ENCODE measurements around the gene SPEF2. TPM values are rescaled to one million over a fixed set of nuclear protein-coding genes. Genes with fewer than 3 reads are reported as not detected.

Gene SPEF2
- total and polyA plus RNA-seq, 2 of the 13 experiments (the other 11 are each of a cell fraction or from before 2014, with no cell fraction given), result 1.5 to 2.3 TPM

- ATAC-seq, result no peak
- TF ChIP-seq CENPBD1 (CRISPR knock-in tag; IDR thresholded peaks at IDR 0.05; ENCODE audit: borderline replicate concordance, low read depth) (no peak), ZNF782 (CRISPR knock-in tag; IDR thresholded peaks at IDR 0.05; ENCODE audit: borderline replicate concordance) (no peak), ZNF512B (CRISPR knock-in tag; IDR thresholded peaks at IDR 0.05; ENCODE audit: borderline replicate concordance) (no peak), TAF15 (IDR thresholded peaks at IDR 0.05; ENCODE audit: low read depth, low read length, poor library complexity, severe bottlenecking) (no peak)
- 0% methylated on average over 1 of the region's 1 CpG for WGBS (ENCODE audit: low lambda C conversion rate)
These were observed 42.1 kb upstream of the SPEF2 start for GRCh38 chr5:35575578-35575977.

GRCh38 chr5:35587419-35587818 is 30.2 kb upstream of the SPEF2 start:
- ChIA-PET POLR2A (no interaction called here), CTCF (ENCODE audit: low intra/inter-chr PET ratio, low total read pairs) (no interaction called here)
- in situ Hi-C loops (cut with HindIII; ENCODE audit: extremely low pct_ligation_motif_present, low pct_unique_long_range_greater_than_20kb), result no loop called here
- H3K4me3 ChIP-seq (replicated peaks in 1 of 3; ENCODE audit: insufficient read depth in 1 of 3, low read depth in 2 of 3, low read length in 3 of 3), result no peak overlapping the region
- WGBS (ENCODE audit: low lambda C conversion rate), result 0% methylated on average over 2 of the region's 2 CpGs
- H3K9ac ChIP-seq (ENCODE audit: insufficient read depth, low read depth, low read length), result no peak overlapping the region
- intact Hi-C loops (cut with micrococcal nuclease; ENCODE audit: unreplicated experiment), result no loop called here
- no peak overlapping the region for H3K27ac ChIP-seq (ENCODE audit: extremely low read length, insufficient read depth, low read length)
- H3K4me2 ChIP-seq (ENCODE audit: low read depth, low read length), result no peak overlapping the region
- FAIRE-seq (no peak), ATAC-seq (no peak), DNase-seq (ENCODE audit: low spot score) (no peak)
- no peaks in the 10 kb centered on the region for H3K4me1 ChIP-seq (ENCODE audit: insufficient read depth, low read length)
- H3K27me3 ChIP-seq (ENCODE audit: control insufficient read depth in 1 of 2, insufficient read depth in 2 of 2, low read length in 2 of 2), result no peaks in the 10 kb centered on the region
- no peak overlapping the region for H2AFZ ChIP-seq (ENCODE audit: low read length)
- no peaks in the 10 kb centered on the region for H3K9me3 ChIP-seq (ENCODE audit: low read length)
- H4K20me1 ChIP-seq (ENCODE audit: insufficient read depth, low read length), result no peaks in the 10 kb centered on the region
- H3K79me2 ChIP-seq (ENCODE audit: insufficient read depth, low read length), result no peaks in the 10 kb centered on the region
- no peaks in the 10 kb centered on the region for H3K36me3 ChIP-seq (replicated peaks in 1 of 2; ENCODE audit: control insufficient read depth in 1 of 2, insufficient read depth in 2 of 2, low read length in 2 of 2)
- BruUV-seq (replicated peaks), result no TSS peak
- no peak for TF ChIP-seq ZNF547 (CRISPR knock-in tag; IDR thresholded peaks at IDR 0.05)
- TF ChIP-seq JUN (CRISPR knock-in tag; IDR thresholded peaks at IDR 0.05), result no peak
- no peak for TF ChIP-seq ZBTB38 (CRISPR knock-in tag; IDR thresholded peaks at IDR 0.05)
- no peak for TF ChIP-seq MYNN (CRISPR knock-in tag; IDR thresholded peaks at IDR 0.05; ENCODE audit: low read depth)
- TF ChIP-seq, protein P1, sequence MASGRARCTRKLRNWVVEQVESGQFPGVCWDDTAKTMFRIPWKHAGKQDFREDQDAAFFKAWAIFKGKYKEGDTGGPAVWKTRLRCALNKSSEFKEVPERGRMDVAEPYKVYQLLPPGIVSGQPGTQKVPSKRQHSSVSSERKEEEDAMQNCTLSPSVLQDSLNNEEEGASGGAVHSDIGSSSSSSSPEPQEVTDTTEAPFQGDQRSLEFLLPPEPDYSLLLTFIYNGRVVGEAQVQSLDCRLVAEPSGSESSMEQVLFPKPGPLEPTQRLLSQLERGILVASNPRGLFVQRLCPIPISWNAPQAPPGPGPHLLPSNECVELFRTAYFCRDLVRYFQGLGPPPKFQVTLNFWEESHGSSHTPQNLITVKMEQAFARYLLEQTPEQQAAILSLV (CRISPR knock-in tag; IDR thresholded peaks at IDR 0.05; ENCODE audit: borderline replicate concordance), result no peak
- no peak for TF ChIP-seq TEAD2 (CRISPR knock-in tag; IDR thresholded peaks at IDR 0.05)
- TF ChIP-seq IRX3 (CRISPR knock-in tag; IDR thresholded peaks at IDR 0.05; ENCODE audit: borderline replicate concordance, low read depth), result no peak
- TF ChIP-seq ETV6 (CRISPR knock-in tag; conservative IDR thresholded peaks at IDR 0.05), result no peak
- no peak for TF ChIP-seq ZNF260 (CRISPR knock-in tag; IDR thresholded peaks at IDR 0.05; ENCODE audit: borderline replicate concordance, low read depth)
- no peak for TF ChIP-seq PTBP1 (IDR thresholded peaks at IDR 0.05; ENCODE audit: low read depth, low read length, poor library complexity, severe bottlenecking)
- no peak for TF ChIP-seq KAT7 (CRISPR knock-in tag; IDR thresholded peaks at IDR 0.05; ENCODE audit: borderline replicate concordance)
- no peak for TF ChIP-seq ZNF605 (CRISPR knock-in tag; IDR thresholded peaks at IDR 0.05)

More at GRCh38 chr5:35575578-35575977, 42.1 kb upstream of the SPEF2 start:
- Histone ChIP-seq H3K4me3 (replicated peaks in 1 of 3; ENCODE audit: insufficient read depth in 1 of 3, low read depth in 2 of 3, low read length in 3 of 3) (no peak overlapping the region), H3K4me1 (ENCODE audit: insufficient read depth, low read length) (no peaks in the 10 kb centered on the region), H3K4me2 (ENCODE audit: low read depth, low read length) (no peak overlapping the region), H4K20me1 (ENCODE audit: insufficient read depth, low read length) (no peaks in the 10 kb centered on the region), H3K27me3 (ENCODE audit: control insufficient read depth in 1 of 2, insufficient read depth in 2 of 2, low read length in 2 of 2) (no peaks in the 10 kb centered on the region), H3K27ac (ENCODE audit: extremely low read length, insufficient read depth, low read length) (no peak overlapping the region), H3K9me3 (ENCODE audit: low read length) (no peaks in the 10 kb centered on the region), H3K9ac (ENCODE audit: insufficient read depth, low read depth, low read length) (no peak overlapping the region), H3K79me2 (ENCODE audit: insufficient read depth, low read length) (no peaks in the 10 kb centered on the region), H3K36me3 (replicated peaks in 1 of 2; ENCODE audit: control insufficient read depth in 1 of 2, insufficient read depth in 2 of 2, low read length in 2 of 2) (no peaks in the 10 kb centered on the region), H2AFZ (ENCODE audit: low read length) (no peak overlapping the region)
- FAIRE-seq (no peak), DNase-seq (ENCODE audit: low spot score) (no peak)
- intact Hi-C loops (cut with micrococcal nuclease; ENCODE audit: unreplicated experiment) (no loop called here), in situ Hi-C loops (cut with HindIII; ENCODE audit: extremely low pct_ligation_motif_present, low pct_unique_long_range_greater_than_20kb) (no loop called here)
- no TSS peak for BruUV-seq (replicated peaks)
- POLR2A ChIA-PET, result no interaction called here
- CTCF ChIA-PET (ENCODE audit: low intra/inter-chr PET ratio, low total read pairs), result no interaction called here
